DOHH2 (cell line): ENCODE results near the gene GAB1.

ENCODE experiments used
- H3F3A ChIP-seq: fragments of 200-600 bp; sonication (generic), shearing (Covaris generic); 2 replicates; pipeline ENCODE4 v1.6.0; 2016; ENCODE audit warnings: antibody characterized with exemption, mild to moderate bottlenecking; ENCODE audit not compliant: control insufficient read depth, insufficient read depth
- H3K27ac ChIP-seq: fragments of 200-600 bp; sonication (generic); 2 replicates; pipeline ENCODE4 v1.5.1; 2014; ENCODE audit warnings: low read depth, mild to moderate bottlenecking, low read length, moderate library complexity
- H3K27me3 ChIP-seq: fragments of 200-600 bp; sonication (generic); 2 replicates; pipeline ENCODE4 v1.6.1; 2014; ENCODE audit warnings: mild to moderate bottlenecking, low read length, mixed read lengths; ENCODE audit not compliant: control insufficient read depth
- H3K36me3 ChIP-seq: fragments of 200-600 bp; sonication (generic); 2 replicates; pipeline ENCODE4 v1.6.1; 2014; ENCODE audit warnings: mild to moderate bottlenecking, low read length, moderate library complexity, mixed read lengths; ENCODE audit not compliant: control insufficient read depth
- H3K4me1 ChIP-seq: fragments of 200-600 bp; sonication (generic); 2 replicates; pipeline ENCODE4 v1.6.1; 2014; ENCODE audit warnings: mild to moderate bottlenecking, low read length, mixed read lengths; ENCODE audit not compliant: control insufficient read depth
- H3K4me2 ChIP-seq: fragments of 200-600 bp; sonication (generic); 2 replicates; pipeline ENCODE4 v1.6.0; 2014; ENCODE audit warnings: mild to moderate bottlenecking, low read length, moderate library complexity
- H3K4me3 ChIP-seq: fragments of 200-600 bp; sonication (generic); 2 replicates; pipeline ENCODE4 v1.5.1; 2014; ENCODE audit warnings: mild to moderate bottlenecking, low read length, mixed read lengths
- H3K79me2 ChIP-seq: fragments of 200-600 bp; sonication (generic); 2 replicates; pipeline ENCODE4 v1.6.1; 2014; ENCODE audit warnings: mild to moderate bottlenecking, low read length, mixed read lengths; ENCODE audit not compliant: control insufficient read depth
- H3K9me2 ChIP-seq: fragments of 200-600 bp; sonication (generic); replicated peaks from 2 replicates; pipeline ENCODE4 v1.6.1; 2014; ENCODE audit warnings: mild to moderate bottlenecking, low read length, mixed read lengths; ENCODE audit not compliant: control insufficient read depth
- H3K9me3 ChIP-seq: fragments of 200-600 bp; sonication (generic); 2 replicates; pipeline ENCODE4 v1.6.1; 2014; ENCODE audit warnings: antibody characterized with exemption, low read length, mixed read lengths; ENCODE audit not compliant: control insufficient read depth, insufficient read depth
- H4K20me1 ChIP-seq: fragments of 200-600 bp; sonication (generic); 2 replicates; pipeline ENCODE4 v1.6.0; 2014; ENCODE audit warnings: low read depth, mild to moderate bottlenecking, antibody characterized with exemption, low read length, moderate library complexity; ENCODE audit not compliant: control insufficient read depth, insufficient read depth
- CTCF ChIP-seq: fragments of 200-600 bp; sonication (generic); IDR thresholded peaks from one replicate; pipeline ENCODE4 v1.5.1; 2014; ENCODE audit warnings: antibody characterized with exemption, mild to moderate bottlenecking, low read depth, low read length; ENCODE audit not compliant: poor library complexity, severe bottlenecking
- EZH2phosphoT487 ChIP-seq: fragments of 200-600 bp; sonication (generic); IDR thresholded peaks from 2 replicates; pipeline ENCODE4 v1.6.1; 2017; ENCODE audit warnings: borderline replicate concordance, mild to moderate bottlenecking, antibody characterized with exemption, low read length, moderate library complexity, mixed read lengths

Gene GAB1

DNA sequence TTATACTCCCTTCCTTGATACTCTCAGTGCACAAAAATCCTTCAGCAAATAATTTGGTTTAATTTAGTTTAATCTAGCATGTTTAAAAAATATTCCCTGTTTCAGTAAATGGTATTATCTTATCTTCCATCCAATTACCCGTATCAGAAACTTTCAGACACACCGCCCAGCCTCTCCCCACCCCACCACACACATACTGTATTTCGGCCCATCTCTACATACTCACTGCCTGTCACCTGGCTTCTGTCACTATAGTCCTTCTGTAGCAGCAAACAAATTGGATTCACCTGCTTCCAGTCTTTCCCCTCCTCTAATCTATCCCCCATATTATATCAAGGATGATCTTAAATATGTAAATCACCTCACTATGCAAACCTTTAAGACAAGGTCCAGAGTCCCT is 24.8 kb upstream of the GAB1 start:
- Histone ChIP-seq H3K4me1 (no peaks in the 10 kb centered on the region), H3K36me3 (no peaks in the 10 kb centered on the region), H3K9me3 (no peaks in the 10 kb centered on the region), H3K4me3 (no peak overlapping the region), H3K79me2 (no peaks in the 10 kb centered on the region), H3K27ac (no peak overlapping the region), H3K9me2 (no peaks in the 10 kb centered on the region), H4K20me1 (no peaks in the 10 kb centered on the region), H3K27me3 (no peaks in the 10 kb centered on the region), H3K4me2 (no peak overlapping the region), H3F3A (no peaks in the 10 kb centered on the region)
- no peak for TF ChIP-seq EZH2phosphoT487
- TF ChIP-seq CTCF = no peak

- no peaks in the 10 kb centered on the region for H3K79me2 ChIP-seq
- no peaks in the 10 kb centered on the region for H3K9me2 ChIP-seq
- H3K36me3 ChIP-seq = no peaks in the 10 kb centered on the region
- H3K4me1 ChIP-seq = no peaks in the 10 kb centered on the region
- H3K9me3 ChIP-seq = no peaks in the 10 kb centered on the region
- TF ChIP-seq CTCF (no peak), EZH2phosphoT487 (no peak)
- H3K4me2 ChIP-seq = no peak overlapping the region
- no peak overlapping the region for H3K4me3 ChIP-seq
- H3K27ac ChIP-seq = no peak overlapping the region
- H3K27me3 ChIP-seq = no peaks in the 10 kb centered on the region
- no peaks in the 10 kb centered on the region for H4K20me1 ChIP-seq
- no peaks in the 10 kb centered on the region for H3F3A ChIP-seq
These were observed 23.2 kb upstream of the GAB1 start for GRCh38 chr4:143313521-143313920.

DNA sequence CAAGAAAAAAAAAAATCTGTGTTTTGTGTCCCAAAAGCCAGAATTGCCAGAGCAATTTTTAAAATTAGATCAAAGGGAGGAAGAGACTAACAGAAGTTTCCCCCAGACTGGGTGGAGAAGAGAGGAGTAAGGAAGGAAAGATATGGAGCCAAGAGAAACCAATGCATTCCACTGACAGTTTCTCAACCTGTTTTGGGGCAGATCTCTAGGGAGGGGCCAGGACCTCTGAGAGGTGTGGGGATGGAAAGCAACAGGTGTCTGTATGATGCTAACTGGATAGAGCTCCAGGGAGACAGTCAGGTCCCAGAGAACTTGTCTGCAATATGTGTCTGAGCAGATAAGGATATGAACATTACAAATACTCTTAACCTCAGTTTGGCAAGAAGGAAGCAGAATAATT is 22.7 kb upstream of the GAB1 start:
- no peaks in the 10 kb centered on the region for H3K9me2 ChIP-seq
- H3K36me3 ChIP-seq = no peaks in the 10 kb centered on the region
- TF ChIP-seq CTCF (no peak), EZH2phosphoT487 (no peak)
- H3F3A ChIP-seq = no peaks in the 10 kb centered on the region
- no peaks in the 10 kb centered on the region for H4K20me1 ChIP-seq
- H3K79me2 ChIP-seq = no peaks in the 10 kb centered on the region
- no peak overlapping the region for H3K27ac ChIP-seq
- no peaks in the 10 kb centered on the region for H3K4me1 ChIP-seq
- H3K27me3 ChIP-seq = no peaks in the 10 kb centered on the region
- no peak overlapping the region for H3K4me2 ChIP-seq
- no peak overlapping the region for H3K4me3 ChIP-seq
- no peaks in the 10 kb centered on the region for H3K9me3 ChIP-seq

DNA sequence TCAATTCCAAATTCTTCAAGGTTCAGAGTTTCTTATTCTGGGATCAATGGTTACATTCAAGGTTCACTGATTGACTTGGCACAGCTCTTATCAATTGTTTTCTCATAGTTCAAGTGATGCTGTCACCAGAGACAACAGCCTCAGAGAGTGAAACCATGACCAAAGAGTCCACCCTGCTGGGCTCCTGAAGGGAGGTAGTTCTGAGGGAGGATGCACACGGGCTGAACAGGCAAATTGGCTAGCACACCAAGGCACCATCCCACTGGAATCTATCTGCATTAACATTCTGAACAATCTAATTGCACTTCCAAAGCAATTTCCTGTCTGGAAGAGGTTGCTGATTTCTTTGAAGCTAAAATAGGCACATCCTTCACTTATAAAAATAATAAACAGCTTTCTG is 16.6 kb upstream of the GAB1 start:
- H3K9me2 ChIP-seq = no peaks in the 10 kb centered on the region
- H3K27ac ChIP-seq = no peak overlapping the region
- H3K9me3 ChIP-seq = no peaks in the 10 kb centered on the region
- H3K27me3 ChIP-seq = no peaks in the 10 kb centered on the region
- peaks cover 11% of the 10 kb centered on the region for H3K4me1 ChIP-seq
- no peaks in the 10 kb centered on the region for H3F3A ChIP-seq
- H3K79me2 ChIP-seq = no peaks in the 10 kb centered on the region
- H4K20me1 ChIP-seq = no peaks in the 10 kb centered on the region
- H3K4me3 ChIP-seq = no peak overlapping the region
- H3K4me2 ChIP-seq = no peak overlapping the region
- H3K36me3 ChIP-seq = no peaks in the 10 kb centered on the region
- no peak for TF ChIP-seq CTCF
- TF ChIP-seq EZH2phosphoT487 = no peak
